ENCODE data around the gene ACOXL.

The ACOXL gene

GRCh38 chr2:111049792-111050640, 317.6 kb downstream of the ACOXL start:
- Histone ChIP-seq H3K4me1 (ENCODE audit: control insufficient read depth, insufficient read depth, low read length) (peaks cover 12% of the 10 kb centered on the region), H3K27me3 (ENCODE audit: control insufficient read depth, insufficient read depth, low read length, poor library complexity, severe bottlenecking) (no peaks in the 10 kb centered on the region), H3K27ac (ENCODE audit: insufficient read depth, low read depth, low read length, poor library complexity, severe bottlenecking) (no peak overlapping the region), H3K36me3 (ENCODE audit: control insufficient read depth, insufficient read depth, low read length) (no peaks in the 10 kb centered on the region), H3K4me3 (ENCODE audit: insufficient read depth, low read depth, low read length) (no peak overlapping the region), H3K9me3 (ENCODE audit: control insufficient read depth, low read length) (no peaks in the 10 kb centered on the region)
- 96% methylated on average over 8 of the region's 8 CpGs for WGBS, 2 experiments

DNA sequence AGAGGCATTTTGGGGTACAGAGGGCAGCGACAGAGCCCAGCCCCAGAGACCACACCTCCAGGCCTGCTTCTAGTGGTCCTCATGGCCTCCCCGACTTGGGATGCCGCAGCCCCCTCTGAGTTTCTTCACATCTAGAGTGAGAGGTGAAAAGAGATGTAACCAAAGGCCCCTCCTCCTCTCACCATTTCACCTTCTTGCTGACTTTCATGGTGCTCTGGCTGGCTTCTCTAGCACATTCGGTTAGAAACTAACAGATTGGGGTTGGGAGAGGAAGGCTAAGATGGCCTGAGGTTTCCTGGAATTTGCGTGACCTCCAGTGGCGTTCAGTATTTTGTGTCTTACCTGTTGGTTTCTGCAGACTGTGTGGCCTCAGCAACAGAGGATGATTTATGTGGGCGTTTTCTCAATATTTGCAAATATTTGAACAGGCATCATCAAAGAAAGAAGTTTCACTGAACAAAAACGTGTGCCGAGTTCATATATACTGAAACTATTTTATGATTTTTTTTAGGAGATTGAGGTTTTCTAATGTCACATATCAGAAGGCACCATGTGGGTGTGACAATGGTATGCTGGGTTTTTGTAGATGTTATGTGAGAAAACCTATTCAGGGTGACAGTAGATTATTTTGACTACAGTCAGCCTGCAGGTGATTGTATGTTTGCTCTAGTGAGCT, 318.5 kb downstream of the ACOXL start:
- Histone ChIP-seq H3K4me3 (ENCODE audit: insufficient read depth, low read depth, low read length) (no peak overlapping the region), H3K36me3 (ENCODE audit: control insufficient read depth, insufficient read depth, low read length) (no peaks in the 10 kb centered on the region), H3K27me3 (ENCODE audit: control insufficient read depth, insufficient read depth, low read length, poor library complexity, severe bottlenecking) (no peaks in the 10 kb centered on the region), H3K27ac (ENCODE audit: insufficient read depth, low read depth, low read length, poor library complexity, severe bottlenecking) (no peak overlapping the region), H3K9me3 (ENCODE audit: control insufficient read depth, low read length) (no peaks in the 10 kb centered on the region), H3K4me1 (ENCODE audit: control insufficient read depth, insufficient read depth, low read length) (peaks cover 17% of the 10 kb centered on the region)
- WGBS, 2 experiments: 92 to 93% methylated on average over 9 of the region's 9 CpGs

GRCh38 chr2:111052621-111053020, 320.2 kb downstream of the ACOXL start:
- peaks cover 17% of the 10 kb centered on the region for H3K4me1 ChIP-seq (ENCODE audit: control insufficient read depth, insufficient read depth, low read length)
- H3K4me3 ChIP-seq (ENCODE audit: insufficient read depth, low read depth, low read length): no peak overlapping the region
- no peak overlapping the region for H3K27ac ChIP-seq (ENCODE audit: insufficient read depth, low read depth, low read length, poor library complexity, severe bottlenecking)
- WGBS, 2 experiments: 93 to 94% methylated on average over 6 of the region's 6 CpGs
- H3K27me3 ChIP-seq (ENCODE audit: control insufficient read depth, insufficient read depth, low read length, poor library complexity, severe bottlenecking): no peaks in the 10 kb centered on the region
- H3K9me3 ChIP-seq (ENCODE audit: control insufficient read depth, low read length): no peaks in the 10 kb centered on the region
- H3K36me3 ChIP-seq (ENCODE audit: control insufficient read depth, insufficient read depth, low read length): no peaks in the 10 kb centered on the region

DNA sequence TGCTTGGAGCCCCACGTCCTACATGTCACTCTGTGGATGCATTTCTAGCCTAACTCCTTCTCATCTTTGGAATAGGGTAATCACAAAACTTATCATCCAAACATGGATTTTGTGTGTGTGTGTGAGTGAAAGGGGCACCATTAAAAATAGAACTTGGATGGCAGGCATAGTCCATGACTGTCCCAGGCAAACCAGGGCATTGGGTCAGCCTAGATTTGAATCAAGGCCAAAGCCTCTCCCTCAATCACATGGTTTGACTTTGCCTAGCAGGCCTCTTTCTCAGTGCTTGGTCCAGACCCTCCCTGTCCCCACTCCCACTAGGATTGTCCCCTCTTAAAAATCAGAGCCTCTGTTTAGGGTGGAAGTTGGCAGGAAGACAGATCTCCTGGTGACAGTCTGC, 320.9 kb downstream of the ACOXL start:
- Histone ChIP-seq H3K36me3 (ENCODE audit: control insufficient read depth, insufficient read depth, low read length) (no peaks in the 10 kb centered on the region), H3K4me3 (ENCODE audit: insufficient read depth, low read depth, low read length) (no peak overlapping the region), H3K27me3 (ENCODE audit: control insufficient read depth, insufficient read depth, low read length, poor library complexity, severe bottlenecking) (no peaks in the 10 kb centered on the region), H3K4me1 (ENCODE audit: control insufficient read depth, insufficient read depth, low read length) (peaks cover 17% of the 10 kb centered on the region), H3K27ac (ENCODE audit: insufficient read depth, low read depth, low read length, poor library complexity, severe bottlenecking) (no peak overlapping the region), H3K9me3 (ENCODE audit: control insufficient read depth, low read length) (no peaks in the 10 kb centered on the region)
- WGBS, 2 experiments: 86 to 89% methylated on average over 1 of the region's 1 CpG

DNA sequence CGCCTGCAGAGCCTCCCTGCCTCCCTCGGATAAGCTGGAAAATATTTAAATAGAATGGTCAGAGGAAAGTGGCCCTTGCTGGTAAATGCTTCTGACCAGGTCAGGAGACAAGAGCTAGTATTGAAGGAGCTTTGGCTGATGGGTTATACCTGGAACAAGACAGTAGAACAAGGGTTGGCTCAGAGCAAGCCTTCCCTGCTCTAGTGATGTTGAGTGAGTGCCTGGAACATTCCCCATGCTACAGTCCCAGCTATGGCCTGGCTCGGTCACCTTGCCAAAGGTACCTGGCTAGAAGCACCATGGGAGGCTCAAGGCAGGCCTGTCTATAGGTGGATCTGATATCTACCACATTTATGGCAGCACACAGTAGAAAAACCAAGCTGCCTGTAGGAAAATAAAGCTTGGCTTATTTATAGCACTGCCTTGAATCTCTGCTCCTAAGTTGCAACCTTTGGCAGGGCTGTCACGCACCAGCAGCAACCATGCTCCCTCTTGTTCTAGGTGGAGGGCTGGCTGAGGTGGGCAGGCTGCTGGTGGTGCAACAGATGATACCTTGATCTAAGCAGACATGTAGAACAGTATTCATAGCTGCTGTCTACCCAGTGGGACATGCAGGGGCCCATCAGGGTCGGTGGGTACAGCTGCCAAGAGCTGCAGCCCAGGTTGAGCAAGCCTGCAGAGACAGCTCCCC, 321.6 kb downstream of the ACOXL start:
- H3K4me3 ChIP-seq (ENCODE audit: insufficient read depth, low read depth, low read length): no peak overlapping the region
- no peaks in the 10 kb centered on the region for H3K36me3 ChIP-seq (ENCODE audit: control insufficient read depth, insufficient read depth, low read length)
- H3K9me3 ChIP-seq (ENCODE audit: control insufficient read depth, low read length): no peaks in the 10 kb centered on the region
- 92 to 99% methylated on average over 5 of the region's 5 CpGs for WGBS, 2 experiments
- H3K4me1 ChIP-seq (ENCODE audit: control insufficient read depth, insufficient read depth, low read length): peaks cover 17% of the 10 kb centered on the region
- H3K27me3 ChIP-seq (ENCODE audit: control insufficient read depth, insufficient read depth, low read length, poor library complexity, severe bottlenecking): no peaks in the 10 kb centered on the region
- no peak overlapping the region for H3K27ac ChIP-seq (ENCODE audit: insufficient read depth, low read depth, low read length, poor library complexity, severe bottlenecking)

DNA sequence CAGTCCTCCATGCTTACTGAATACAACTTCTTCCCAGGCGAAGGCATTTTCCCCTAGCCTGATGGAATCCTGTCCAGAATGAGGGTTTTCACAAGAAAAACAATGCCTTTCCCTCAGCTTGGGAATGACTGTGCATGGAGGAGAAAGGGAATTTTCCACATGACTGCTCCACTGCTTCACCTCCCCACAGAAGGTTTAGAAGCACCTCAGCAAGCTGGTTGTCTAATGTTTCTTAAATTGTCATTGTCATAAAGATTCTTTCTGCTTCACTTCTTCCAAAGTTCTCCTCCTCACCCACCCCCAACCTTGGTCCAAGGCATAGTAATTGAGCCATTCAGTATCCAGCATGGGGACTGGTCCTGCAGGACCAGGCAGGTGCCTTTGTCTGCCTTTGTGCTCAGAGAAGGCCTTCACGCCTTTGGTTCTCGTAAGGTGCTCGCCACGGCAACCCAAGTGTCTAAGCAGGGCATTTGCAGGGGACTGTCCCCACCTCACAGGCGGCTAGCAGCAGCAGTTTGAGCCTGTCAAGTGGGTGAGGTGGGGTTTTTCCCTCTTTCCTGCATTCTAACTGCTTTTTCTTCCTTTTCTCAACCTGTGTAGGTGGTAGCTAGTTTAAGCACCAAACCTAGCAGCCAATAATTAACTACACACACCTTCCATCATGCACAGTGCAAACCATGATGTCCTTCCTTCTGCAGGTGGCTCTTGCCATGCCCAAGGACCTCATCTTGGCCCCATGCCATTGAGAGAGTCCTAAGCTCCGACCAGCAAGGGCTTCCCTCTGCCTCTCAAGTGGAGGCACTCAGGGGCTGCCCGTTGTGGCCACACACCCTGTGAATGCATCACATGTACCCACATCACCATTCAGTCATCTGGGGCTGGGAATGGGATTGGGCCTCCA, 322.7 kb downstream of the ACOXL start:
- Histone ChIP-seq H3K36me3 (ENCODE audit: control insufficient read depth, insufficient read depth, low read length) (no peaks in the 10 kb centered on the region), H3K27me3 (ENCODE audit: control insufficient read depth, insufficient read depth, low read length, poor library complexity, severe bottlenecking) (no peaks in the 10 kb centered on the region), H3K27ac (ENCODE audit: insufficient read depth, low read depth, low read length, poor library complexity, severe bottlenecking) (no peak overlapping the region), H3K4me1 (ENCODE audit: control insufficient read depth, insufficient read depth, low read length) (peaks cover 17% of the 10 kb centered on the region), H3K9me3 (ENCODE audit: control insufficient read depth, low read length) (no peaks in the 10 kb centered on the region), H3K4me3 (ENCODE audit: insufficient read depth, low read depth, low read length) (no peak overlapping the region)
- whole genome bisulfite sequencing, 2 experiments: 69 to 72% methylated on average over 8 of the region's 8 CpGs

DNA sequence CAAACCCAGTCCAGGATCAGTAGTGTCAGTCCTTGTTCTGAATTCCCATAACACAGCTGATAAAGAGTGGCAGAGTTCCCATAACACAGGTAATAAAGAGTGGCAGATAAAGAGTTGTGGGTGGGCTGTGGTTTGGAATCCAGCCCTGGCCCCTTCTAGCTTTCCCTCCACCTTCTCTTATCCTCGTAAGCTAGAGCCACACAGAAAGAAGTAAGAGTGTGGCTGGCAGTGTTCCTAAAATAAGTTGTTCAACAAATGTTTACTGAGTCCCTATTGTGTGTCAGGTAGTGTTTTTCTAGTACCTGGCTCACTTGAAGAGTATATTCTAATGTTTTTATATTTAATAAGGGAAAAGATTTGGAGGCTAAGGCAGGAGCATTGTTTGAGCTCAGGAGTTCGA, 323.4 kb downstream of the ACOXL start:
- H3K27ac ChIP-seq (ENCODE audit: insufficient read depth, low read depth, low read length, poor library complexity, severe bottlenecking): no peak overlapping the region
- 90 to 100% methylated on average over 1 to 2 of the region's 2 CpGs for WGBS, 2 experiments
- no peaks in the 10 kb centered on the region for H3K27me3 ChIP-seq (ENCODE audit: control insufficient read depth, insufficient read depth, low read length, poor library complexity, severe bottlenecking)
- no peaks in the 10 kb centered on the region for H3K9me3 ChIP-seq (ENCODE audit: control insufficient read depth, low read length)
- peaks cover 17% of the 10 kb centered on the region for H3K4me1 ChIP-seq (ENCODE audit: control insufficient read depth, insufficient read depth, low read length)
- H3K4me3 ChIP-seq (ENCODE audit: insufficient read depth, low read depth, low read length): no peak overlapping the region
- no peaks in the 10 kb centered on the region for H3K36me3 ChIP-seq (ENCODE audit: control insufficient read depth, insufficient read depth, low read length)

DNA sequence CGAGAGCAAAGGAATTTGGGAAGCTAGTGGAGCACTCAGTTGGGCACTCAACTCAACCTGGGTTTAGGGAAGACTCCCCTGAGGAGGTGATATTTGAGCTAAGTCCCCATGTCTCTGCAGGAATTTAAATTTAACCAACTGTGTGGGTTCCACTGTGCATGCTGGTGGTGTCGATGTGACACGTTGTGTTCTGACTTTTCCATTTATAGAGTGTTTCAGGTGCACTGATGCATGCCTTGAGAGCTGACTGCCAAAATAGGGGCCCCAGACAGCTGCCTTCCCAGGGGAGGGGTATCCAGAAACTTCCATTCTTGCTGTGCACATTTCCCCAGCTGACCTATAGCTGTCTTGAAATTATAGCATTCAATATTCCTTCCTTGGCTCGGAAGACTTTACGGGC, 324.7 kb downstream of the ACOXL start:
- 96 to 97% methylated on average over 5 of the region's 5 CpGs for WGBS, 2 experiments
- no peaks in the 10 kb centered on the region for H3K27me3 ChIP-seq (ENCODE audit: control insufficient read depth, insufficient read depth, low read length, poor library complexity, severe bottlenecking)
- no peaks in the 10 kb centered on the region for H3K36me3 ChIP-seq (ENCODE audit: control insufficient read depth, insufficient read depth, low read length)
- peaks cover 17% of the 10 kb centered on the region for H3K4me1 ChIP-seq (ENCODE audit: control insufficient read depth, insufficient read depth, low read length)
- H3K9me3 ChIP-seq (ENCODE audit: control insufficient read depth, low read length): no peaks in the 10 kb centered on the region
- H3K27ac ChIP-seq (ENCODE audit: insufficient read depth, low read depth, low read length, poor library complexity, severe bottlenecking): no peak overlapping the region
- H3K4me3 ChIP-seq (ENCODE audit: insufficient read depth, low read depth, low read length): no peak overlapping the region

DNA sequence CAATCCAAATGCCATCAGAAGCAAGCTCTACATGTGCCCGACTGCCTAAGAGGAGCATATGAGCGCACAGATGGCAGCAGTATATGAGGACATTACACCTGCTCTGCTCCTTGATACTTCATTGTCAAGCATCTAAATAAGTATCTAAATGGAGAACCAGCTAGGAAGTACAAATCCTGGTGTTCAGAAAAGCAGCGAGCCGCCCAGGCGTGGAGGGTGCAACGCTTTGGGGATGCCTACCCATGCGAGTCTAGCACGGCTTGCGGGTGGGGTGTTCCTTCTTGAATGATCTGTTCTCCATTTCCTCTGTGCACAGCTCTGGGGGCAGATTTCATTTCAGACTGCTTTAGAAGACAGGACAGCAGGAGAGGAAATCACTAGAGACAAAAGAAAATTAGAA, 325.3 kb downstream of the ACOXL start:
- Histone ChIP-seq H3K36me3 (ENCODE audit: control insufficient read depth, insufficient read depth, low read length) (no peaks in the 10 kb centered on the region), H3K27me3 (ENCODE audit: control insufficient read depth, insufficient read depth, low read length, poor library complexity, severe bottlenecking) (no peaks in the 10 kb centered on the region), H3K27ac (ENCODE audit: insufficient read depth, low read depth, low read length, poor library complexity, severe bottlenecking) (no peak overlapping the region), H3K4me3 (ENCODE audit: insufficient read depth, low read depth, low read length) (no peak overlapping the region), H3K4me1 (ENCODE audit: control insufficient read depth, insufficient read depth, low read length) (peaks cover 17% of the 10 kb centered on the region), H3K9me3 (ENCODE audit: control insufficient read depth, low read length) (no peaks in the 10 kb centered on the region)
- 85 to 86% methylated on average over 9 of the region's 9 CpGs for WGBS, 2 experiments

All from ectodermal cell (in vitro differentiated cells).